Measurements from ENCODE around the gene SLC6A19.
"Not testable (repeated sequence)": the region's sequence is repeated elsewhere in the genome, so short reads cannot be mapped to it uniquely, and the experiment has no call there.

SLC6A19 gene

DNA sequence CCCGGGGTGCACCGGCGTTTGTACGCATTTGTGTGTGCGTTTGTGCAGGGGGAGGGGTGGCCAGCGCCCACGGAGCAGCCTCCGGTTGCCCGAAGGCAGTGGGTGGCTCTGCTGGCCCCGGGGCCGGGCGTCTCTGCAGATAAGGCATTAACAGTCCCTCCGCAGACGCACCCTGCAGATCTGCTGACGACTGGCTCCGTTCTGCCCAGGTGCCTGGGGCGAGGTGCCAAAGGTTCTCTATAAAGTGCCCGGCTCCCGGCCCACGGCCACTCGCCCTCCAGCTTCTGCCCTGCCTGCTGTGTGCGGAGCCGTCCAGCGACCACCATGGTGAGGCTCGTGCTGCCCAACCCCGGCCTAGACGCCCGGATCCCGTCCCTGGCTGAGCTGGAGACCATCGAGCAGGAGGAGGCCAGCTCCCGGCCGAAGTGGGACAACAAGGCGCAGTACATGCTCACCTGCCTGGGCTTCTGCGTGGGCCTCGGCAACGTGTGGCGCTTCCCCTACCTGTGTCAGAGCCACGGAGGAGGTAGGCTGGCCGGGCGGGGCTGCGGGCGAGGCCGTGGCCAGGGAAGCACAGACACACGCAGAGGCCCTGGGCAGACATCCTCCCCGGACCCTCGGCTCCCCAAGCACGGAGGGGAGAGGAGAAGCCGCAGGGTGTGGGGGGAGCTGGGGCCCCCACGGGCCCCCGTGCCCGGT lies at the start of gene SLC6A19:
Gene SLC6A19, plus strand, starts transcription at position 269 of the 699 bp plus-strand sequence. Its CDS starts 56 bp downstream, at position 325.
- DNase-seq (ENCODE audit: low read depth): no peak

- DNase-seq (ENCODE audit: low read depth): no peak
These were observed 49.2 kb upstream of the SLC6A19 start for GRCh38 chr5:1152156-1152555.

GRCh38 chr5:1152771-1153282 lies 48.6 kb upstream of the SLC6A19 start:
- DNase-seq (ENCODE audit: low read depth): no peak

GRCh38 chr5:1153428-1153827 lies 48.0 kb upstream of the SLC6A19 start:
- DNase-seq (ENCODE audit: low read depth): no peak

GRCh38 chr5:1155191-1156032 lies 46.0 kb upstream of the SLC6A19 start:
- no peak for DNase-seq (ENCODE audit: low read depth)

DNA sequence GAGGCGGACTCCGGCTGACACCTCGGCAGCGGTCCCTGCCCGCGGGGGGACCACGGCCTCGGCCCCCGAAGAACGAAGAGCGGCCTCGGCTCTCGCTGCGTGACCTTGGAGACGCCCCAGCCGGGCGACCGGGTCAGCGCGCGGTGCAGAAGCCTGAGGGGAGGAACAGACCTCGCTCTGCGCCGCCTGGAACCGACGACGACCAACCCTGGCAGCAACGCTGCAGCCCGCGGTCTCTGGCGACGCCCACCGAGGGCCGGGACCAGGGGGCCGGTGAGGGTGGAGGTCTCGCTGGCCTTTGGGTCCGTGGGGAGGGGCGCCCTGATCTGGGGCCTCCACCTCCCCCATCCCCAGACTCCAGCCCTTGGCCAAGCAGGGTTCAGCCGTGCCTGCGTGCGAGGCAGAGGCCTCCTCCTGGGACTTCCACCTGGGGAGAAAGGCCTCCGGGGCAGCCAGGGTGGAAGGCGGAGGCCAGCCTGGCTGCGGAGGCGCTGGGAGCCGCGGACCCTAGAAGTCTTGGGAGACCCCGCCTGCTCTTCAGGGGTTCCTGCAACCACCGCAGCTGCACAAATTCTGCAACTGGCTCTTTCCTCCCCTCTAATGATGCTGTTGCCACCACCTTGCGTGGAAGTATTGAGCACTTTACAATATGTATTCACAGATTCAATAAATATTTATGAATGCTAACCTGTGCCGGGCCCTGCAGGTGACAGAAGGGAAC lies 45.2 kb upstream of the SLC6A19 start:
- no peak for DNase-seq (ENCODE audit: low read depth)

DNA sequence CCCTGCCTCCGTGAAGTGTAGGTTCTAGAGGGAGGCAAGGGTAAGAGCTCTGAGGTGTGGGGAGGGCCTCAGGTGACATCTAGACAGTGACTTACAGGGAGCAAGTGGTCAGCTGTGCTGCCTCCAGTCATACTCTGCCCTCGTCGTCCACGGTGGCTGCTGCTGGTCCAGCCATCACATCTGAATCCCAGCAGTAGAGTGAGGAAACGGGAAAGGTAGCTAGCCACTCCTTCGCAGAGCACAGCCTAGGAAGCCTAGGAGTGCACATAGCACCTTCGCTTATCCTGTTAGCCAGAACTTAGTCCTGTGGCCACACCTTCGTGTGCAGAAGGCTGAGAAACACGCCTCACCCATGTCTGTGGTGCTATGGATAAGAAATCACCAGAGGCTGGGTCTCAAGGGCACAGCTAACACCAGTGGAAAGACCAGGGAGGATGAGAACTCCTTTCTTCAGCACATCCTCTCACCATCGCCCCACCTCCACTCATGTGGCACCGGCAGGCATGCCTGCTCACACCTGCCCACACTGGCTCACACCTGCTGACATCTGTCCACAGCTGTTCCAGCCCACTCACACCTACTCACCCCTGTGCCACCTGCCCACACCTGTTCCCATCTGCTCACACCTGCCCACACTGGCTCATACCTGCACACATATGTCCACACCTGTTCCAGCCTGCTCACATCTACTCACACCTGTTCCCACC lies 44.5 kb upstream of the SLC6A19 start:
- DNase-seq (ENCODE audit: low read depth): no peak

DNA sequence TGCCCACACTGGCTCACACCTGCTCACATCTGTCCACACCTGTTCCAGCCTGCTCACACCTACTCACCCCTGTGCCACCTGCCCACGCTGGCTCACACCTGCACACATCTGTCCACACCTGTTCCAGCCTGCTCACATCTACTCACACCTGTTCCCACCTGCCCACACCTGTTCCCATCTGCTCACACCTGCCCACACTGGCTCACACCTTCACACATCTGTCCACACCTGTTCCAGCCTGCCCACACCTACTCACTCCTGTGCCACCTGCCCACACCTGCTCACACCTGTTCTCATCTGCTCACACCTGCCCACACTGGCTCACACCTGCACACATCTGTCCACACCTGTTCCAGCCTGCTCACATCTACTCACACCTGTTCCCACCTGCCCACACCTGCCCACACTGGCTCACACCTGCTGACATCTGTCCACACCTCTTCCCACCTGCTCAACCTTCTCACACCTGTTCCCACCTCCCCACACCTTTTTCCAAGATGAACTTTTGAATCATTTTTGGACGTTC lies 43.9 kb upstream of the SLC6A19 start:
- DNase-seq (ENCODE audit: low read depth): not testable (repeated sequence)

GRCh38 chr5:1158647-1159340 lies 42.6 kb upstream of the SLC6A19 start:
- DNase-seq (ENCODE audit: low read depth): no peak

DNA sequence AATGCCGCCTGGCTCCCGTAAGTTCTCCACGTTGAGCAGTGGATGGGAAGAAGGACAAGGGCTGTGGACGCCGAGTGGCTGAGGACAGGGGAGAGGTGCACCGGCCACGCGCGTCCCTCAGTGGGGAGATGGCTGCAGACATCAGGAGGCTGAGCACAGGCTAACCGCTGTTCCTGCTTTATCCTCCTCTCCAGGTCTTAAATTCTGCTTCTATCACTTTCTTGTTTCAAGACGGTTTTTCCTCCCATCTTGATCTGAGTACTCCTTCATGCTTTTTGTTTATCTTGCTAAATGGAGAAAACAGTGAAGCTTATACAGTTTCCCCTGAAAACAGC lies 42.1 kb upstream of the SLC6A19 start:
- DNase-seq (ENCODE audit: low read depth): no peak

DNA sequence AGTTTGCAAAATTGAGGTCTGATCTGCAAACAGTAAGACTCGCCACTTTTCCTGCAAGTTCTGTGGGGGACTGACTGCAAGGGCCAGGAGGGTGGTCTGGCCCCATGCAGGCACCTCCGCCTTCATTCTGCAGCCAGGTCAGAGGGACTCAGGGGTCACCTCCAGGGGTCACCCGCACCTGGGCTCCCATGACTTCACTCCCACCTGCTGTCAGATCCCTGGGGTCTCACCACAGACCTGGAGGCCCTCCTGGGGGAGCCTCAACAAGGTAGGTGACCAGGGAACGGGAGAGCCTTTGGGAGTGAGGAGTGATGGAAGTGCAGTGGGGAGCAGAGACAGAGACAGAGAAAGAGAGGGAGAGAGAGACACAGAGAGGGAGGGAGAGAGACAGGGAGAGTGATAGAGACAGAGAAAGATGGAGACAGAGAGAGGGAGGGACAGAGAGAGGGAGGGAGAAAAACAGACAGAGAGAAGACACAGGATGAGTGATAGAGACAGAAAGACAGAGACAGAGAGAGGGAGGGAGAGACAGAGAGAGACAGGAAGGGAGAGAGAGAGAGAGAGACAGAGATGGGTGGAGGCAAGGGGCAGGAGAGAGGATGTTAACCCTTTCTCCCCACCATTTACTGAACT lies 41.5 kb upstream of the SLC6A19 start:
- no peak for DNase-seq (ENCODE audit: low read depth)

DNA sequence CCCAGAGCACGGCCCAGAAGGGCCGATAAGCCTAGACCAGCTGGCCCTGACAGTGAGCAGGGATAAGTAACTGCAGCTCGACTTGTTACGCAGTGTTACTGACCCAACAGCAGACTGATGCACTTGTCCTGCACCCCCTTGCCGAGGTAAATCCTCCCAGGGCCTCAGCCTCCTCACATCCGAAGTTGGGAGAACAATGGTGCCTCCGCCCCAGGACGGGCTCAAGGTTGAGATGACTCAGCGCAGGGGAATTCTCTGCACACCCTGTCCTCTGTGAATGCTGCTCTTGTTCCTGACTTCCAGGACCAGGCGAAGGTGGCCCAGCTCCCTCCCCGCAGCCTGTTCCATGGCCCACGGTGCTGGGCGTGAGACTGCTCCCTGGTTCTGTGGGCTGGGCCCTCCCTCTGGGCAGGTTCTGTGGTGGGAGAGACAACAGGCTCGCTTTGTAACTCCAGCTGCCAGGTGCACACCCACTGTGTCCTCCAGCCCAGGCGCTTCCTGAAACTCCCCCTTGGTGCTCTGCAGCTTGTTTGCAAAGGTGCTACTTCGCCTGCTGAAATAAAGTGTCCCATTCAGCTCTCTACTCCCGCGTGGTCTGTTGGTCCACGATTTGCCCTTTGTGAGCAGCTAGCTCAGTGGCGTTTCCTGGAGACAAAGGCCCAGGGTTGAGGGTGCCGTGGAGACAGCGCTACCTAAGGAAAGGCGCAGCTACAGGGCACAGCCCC lies 40.1 kb upstream of the SLC6A19 start:
- DNase-seq (ENCODE audit: low read depth): no peak

DNA sequence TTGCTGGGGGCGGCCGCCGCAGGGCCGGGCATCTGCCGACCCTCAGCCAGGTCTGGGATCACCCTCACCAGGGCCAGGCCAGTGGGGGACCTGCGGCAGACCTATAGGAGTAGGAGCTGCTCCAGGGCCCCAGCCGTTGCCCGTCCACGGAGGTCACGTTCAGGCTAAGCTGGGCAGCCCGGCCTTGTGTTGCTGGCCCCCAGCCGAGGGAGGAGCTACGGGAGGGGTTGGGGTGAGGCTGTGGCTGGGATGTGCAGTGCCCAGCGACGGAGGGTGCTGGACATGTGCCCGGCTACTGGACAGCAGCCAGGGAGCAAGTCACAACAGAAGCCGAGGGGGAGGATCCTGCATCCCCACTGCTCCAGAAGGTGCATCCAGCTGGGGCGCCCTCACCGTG lies 39.6 kb upstream of the SLC6A19 start:
- DNase-seq (ENCODE audit: low read depth): no peak

GRCh38 chr5:1162276-1162675 lies 39.1 kb upstream of the SLC6A19 start:
- no peak for DNase-seq (ENCODE audit: low read depth)

DNA sequence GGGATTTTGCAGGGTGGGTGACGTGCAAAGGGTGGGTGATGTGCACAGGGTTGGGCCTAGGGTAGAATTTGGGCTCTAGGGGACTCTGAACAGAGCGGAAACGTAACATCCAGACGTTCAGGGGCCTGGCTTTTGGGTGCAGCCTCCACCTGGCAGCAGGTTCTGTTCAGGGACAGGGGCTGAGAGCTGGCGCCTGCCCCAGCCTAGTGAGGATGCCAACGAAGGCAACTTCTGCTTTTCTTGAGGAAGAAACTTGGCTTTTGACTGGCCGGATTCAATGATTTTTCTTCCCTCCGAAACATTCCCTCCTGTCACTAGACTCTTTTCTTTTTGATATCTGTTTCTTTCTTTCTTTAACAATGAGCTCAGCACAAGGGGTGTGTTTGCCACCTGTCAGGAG lies 38.6 kb upstream of the SLC6A19 start:
- no peak for DNase-seq (ENCODE audit: low read depth)

- DNase-seq (ENCODE audit: low read depth): no peak
These were observed 38.0 kb upstream of the SLC6A19 start for GRCh38 chr5:1163366-1163765.

DNA sequence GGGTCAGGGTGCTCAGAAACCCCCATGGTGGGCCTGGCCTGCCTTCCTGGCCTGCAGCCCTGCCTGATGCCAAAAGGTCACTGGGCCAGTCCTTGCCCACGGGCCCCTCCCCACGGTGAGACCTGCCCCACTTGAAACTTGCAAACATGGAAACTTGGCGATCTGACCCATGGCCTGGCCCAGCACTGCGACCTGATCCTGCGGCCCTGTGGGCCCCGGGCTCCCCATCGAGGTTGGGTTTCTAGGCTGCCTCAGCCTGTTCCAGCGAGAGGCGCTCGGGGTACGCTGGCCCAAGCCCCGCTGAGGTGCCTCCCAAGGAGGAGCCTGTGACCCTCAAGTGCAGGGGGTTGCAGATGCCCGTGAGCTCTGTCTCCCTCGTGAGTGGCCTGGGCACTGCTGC lies 37.5 kb upstream of the SLC6A19 start:
- DNase-seq (ENCODE audit: low read depth): no peak

DNA sequence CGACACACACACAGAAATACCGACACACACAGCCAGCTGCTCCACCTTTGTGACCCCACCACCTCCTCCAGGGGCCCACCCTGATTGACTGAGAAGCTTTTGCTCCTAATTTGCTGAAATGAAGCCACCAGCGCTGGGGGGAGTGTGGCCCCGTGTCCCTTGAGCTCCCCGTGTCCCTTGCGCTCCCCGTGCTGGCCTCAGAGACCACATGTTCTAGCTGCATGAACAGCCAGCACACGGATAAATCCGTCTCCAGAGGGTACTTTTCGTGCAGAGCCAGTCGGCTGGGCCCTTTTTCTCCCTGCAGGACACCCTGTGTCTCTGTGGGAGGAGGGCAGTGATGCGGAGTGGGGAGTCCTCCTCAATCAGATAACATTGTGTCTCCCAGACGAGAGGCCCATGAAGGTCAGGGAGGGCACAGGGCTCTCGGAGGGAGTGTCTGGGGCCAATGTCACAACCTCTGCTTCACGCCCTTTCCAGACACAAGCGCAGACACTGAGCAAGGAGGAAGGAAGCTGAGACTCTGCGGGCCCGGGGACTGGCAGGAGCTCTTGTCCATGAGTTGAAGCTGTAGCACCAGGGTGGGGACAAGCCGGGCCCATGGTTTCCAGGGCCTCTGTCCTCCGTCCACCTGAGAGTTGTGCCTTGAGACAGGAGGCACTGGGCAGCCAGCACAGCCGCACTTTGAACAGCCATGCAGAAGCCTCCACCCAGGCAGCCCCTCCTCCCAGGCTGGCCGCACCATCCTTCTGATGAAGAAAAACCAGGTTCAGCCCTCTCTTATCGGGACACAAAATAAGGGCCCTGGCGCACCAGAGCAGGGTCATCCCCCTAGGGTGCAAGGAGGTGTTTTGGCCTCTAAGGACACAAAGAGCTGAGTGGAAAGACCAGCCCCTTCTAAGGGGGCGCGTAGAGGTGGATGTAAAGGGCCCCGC lies 36.4 kb upstream of the SLC6A19 start:
- no peak for DNase-seq (ENCODE audit: low read depth)

DNA sequence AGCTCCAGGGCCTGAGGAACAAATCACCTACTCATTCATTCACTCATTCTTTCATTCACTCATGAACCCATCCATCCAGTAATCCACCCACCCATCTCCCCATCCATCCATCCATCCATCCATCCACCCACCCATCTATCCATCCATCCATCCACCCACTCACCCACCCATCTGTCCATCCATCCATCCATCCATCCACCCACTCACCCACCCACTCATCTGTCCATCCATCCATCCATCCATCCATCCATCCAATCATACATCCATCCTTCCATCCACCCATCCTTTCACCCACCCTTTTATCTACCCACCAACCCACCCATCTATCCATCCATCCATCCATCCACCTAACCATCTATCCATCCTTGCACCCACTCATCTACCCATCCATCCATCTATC lies 35.5 kb upstream of the SLC6A19 start:
- DNase-seq (ENCODE audit: low read depth): no peak
